GM12873 (cell line): ENCODE measurements around the gene ANAPC13.
A peak's percentile ranks its signal among the peaks of the same experiment; 100 is the strongest.

Source experiments
- CTCF ChIP-seq: IDR thresholded peaks from 2 replicates; pipeline ENCODE4 v1.5.1; 2012; ENCODE audit warnings: low read depth, mild to moderate bottlenecking, moderate library complexity, low read length, control low read depth; ENCODE audit not compliant: insufficient read depth; ENCODE audit errors: missing control alignments

Gene ANAPC13

DNA sequence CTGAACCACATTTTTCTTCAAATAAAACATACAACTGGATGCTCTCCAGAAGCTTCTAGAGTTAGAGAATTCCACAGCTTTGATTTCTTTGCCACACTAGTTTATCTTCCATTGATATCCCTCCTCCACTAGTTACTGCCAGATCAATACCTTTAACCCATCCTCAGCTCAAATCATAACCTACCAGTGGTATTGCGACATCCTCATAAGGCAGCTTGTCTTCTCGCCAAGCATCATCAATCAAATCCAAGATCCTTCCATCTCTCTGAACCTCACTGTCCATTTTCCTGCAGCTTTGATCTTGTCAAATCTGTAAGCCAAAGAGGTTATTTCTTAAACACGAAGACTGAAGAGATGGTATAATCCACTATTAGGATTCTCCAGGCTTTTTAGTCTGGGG, 3.2 kb downstream of the ANAPC13 start:
- TF ChIP-seq CTCF = no peak

DNA sequence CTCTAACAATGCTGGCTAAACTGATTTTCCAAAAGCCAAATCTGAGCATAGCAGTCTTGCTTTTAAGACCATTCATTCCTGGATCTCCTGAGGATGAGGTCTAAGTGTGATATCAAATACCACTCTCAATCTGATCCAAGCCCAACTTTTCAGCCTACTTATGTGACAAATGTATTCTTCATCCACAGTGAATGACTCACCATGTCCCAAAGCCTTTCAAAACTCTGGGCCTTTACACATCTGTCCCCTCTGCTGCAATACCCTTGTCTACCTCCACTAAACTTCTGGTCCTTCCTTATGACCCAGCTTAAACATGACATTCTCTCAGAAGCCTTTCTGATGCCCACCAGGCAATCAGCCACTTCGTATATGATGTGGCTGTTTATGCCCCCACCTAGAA, 4.6 kb downstream of the ANAPC13 start:
- no peak for TF ChIP-seq CTCF

GRCh38 chr3:134480546-134480945, 5.2 kb downstream of the ANAPC13 start:
- no peak for TF ChIP-seq CTCF

- no peak for TF ChIP-seq CTCF
Measured at GRCh38 chr3:134477938-134478337, 7.8 kb downstream of the ANAPC13 start.

DNA sequence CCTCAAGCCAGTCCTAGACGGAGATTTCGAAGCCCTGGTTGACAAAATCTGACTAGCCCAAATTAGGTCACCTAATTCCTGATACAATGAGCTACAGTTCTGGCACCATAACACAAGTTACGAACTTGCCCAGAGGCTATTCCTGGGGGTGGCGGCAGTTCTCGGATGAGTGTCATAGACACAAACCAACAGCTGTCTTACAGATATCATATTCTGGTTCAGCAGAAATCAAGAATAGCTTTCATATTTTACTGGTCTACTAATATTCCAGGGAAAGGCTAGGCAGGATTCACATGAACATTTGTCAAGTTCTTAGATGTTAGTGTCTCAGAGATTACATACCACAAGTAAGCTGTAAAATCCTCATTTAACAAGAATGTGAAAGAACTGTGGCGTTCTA, 8.8 kb downstream of the ANAPC13 start:
- no peak for TF ChIP-seq CTCF

DNA sequence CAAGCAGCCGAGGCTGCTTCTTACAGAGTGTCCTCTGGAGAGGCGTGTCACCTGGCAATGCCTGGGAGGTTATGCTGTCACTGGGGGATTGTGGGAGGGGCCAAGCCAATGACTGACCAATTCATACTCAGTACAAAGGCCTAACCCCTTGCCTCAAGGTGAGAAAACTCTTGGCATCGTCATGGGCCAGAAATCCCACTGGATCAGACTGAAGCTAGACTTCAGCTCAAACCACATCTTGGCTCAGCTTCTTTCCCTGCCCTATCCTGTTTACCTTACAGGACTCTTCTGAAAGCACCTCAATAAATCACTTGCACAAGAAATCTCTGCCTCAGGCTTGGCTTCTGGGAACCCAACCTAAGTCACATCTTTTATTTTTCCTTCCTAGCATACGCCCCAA, 9.5 kb downstream of the ANAPC13 start:
- no peak for TF ChIP-seq CTCF

DNA sequence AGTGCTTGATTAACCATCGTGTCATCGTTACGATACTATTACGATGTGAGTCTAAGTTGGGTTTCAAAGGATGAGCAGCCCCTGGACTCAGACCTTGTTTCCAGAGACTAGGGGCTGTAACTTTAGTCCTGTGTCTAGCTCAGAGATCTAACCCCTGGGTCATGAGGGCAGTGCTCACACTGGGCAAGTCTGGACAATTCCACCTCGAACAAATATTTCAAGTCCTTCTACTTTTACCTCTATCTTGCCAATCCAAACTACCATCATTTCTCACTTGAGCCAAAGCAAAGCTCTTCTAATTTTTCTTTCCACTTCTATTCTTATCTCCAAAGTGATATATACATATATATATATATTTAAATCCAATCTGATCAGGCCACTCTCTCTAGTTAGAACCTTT, 10.8 kb downstream of the ANAPC13 start:
- no peak for TF ChIP-seq CTCF

DNA sequence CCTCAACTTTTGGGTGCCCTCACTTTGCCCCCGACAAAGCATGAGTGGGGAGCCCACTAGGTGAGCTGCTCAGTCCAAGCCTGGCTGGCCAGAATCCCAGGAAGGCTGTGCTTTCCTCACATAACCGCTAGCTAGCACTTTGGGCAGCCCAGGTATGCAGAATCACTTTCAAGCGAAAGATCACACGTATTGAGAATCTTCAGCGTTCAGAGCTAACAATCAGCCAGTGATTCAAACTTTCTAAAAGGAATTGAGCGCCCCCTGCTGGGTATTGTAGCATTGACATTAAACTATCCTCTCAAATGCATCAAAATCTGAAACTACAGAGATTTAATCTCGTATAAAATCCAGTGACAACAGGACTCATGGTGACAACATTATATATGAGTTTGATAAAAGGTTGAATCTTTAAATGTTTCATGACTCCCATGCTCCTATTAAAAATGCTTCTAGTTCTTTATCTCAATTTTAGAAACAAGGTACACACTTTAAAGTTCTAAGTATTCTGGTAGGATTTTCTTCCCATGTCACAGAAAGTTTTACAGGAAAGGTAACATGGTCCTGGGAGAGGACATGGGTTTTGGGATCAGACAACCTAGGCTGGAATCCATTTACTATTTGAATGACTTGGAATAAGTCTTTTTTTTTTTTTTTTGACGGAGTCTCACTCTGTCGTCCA, 11.8 kb downstream of the ANAPC13 start:
- peak; percentile 69 for TF ChIP-seq CTCF
